KMS-11 (cell line): ENCODE measurements around the gene NRCAM.

Experiments used
- H2AFZ ChIP-seq: fragments of 200-600 bp; sonication (generic); 2 replicates; pipeline ENCODE4 v1.6.1; 2016; ENCODE audit warnings: antibody characterized with exemption, mixed run types, low read depth
- H3K27ac ChIP-seq: fragments of 200-600 bp; sonication (generic); 2 replicates; pipeline ENCODE4 v1.6.1; 2016; ENCODE audit warnings: mild to moderate bottlenecking, mixed run types
- H3K27me3 ChIP-seq: fragments of 200-600 bp; sonication (generic); 2 replicates; pipeline ENCODE4 v1.6.1; 2017; ENCODE audit warnings: mild to moderate bottlenecking, low read depth, mixed run types, moderate library complexity; ENCODE audit not compliant: insufficient read depth
- H3K36me3 ChIP-seq: fragments of 200-600 bp; sonication (generic); 2 replicates; pipeline ENCODE4 v1.6.1; 2017; ENCODE audit warnings: mild to moderate bottlenecking, mixed run types; ENCODE audit not compliant: insufficient read depth
- H3K4me1 ChIP-seq: fragments of 200-600 bp; sonication (generic); 2 replicates; pipeline ENCODE4 v1.6.1; 2016; ENCODE audit warnings: mild to moderate bottlenecking, low read depth, mixed run types; ENCODE audit not compliant: poor library complexity, severe bottlenecking
- H3K4me2 ChIP-seq: fragments of 200-600 bp; sonication (generic); 2 replicates; pipeline ENCODE4 v1.7.0; 2016; ENCODE audit warnings: mild to moderate bottlenecking, mixed run types
- H3K4me3 ChIP-seq: fragments of 200-600 bp; sonication (generic); IDR thresholded peaks from 2 replicates; pipeline ENCODE4 v1.6.1; 2017; ENCODE audit warnings: low read depth, low read length, mixed read lengths; ENCODE audit not compliant: insufficient read depth
- H3K79me2 ChIP-seq: fragments of 200-600 bp; sonication (generic); 2 replicates; pipeline ENCODE4 v1.6.1; 2016; ENCODE audit warnings: low read depth, mixed run types; ENCODE audit not compliant: insufficient read depth
- H3K9ac ChIP-seq: fragments of 200-600 bp; sonication (generic); 2 replicates; pipeline ENCODE4 v1.6.1; 2016; ENCODE audit warnings: mild to moderate bottlenecking, mixed run types
- H4K20me1 ChIP-seq: fragments of 200-600 bp; sonication (generic); 2 replicates; pipeline ENCODE4 v1.6.1; 2016; ENCODE audit warnings: mild to moderate bottlenecking, mixed run types; ENCODE audit not compliant: insufficient read depth
- CTCF ChIP-seq: fragments of 200-600 bp; sonication (generic); conservative IDR thresholded peaks from 2 replicates; pipeline ENCODE4 v1.6.1; 2017; ENCODE audit warnings: low read depth, mild to moderate bottlenecking, antibody characterized with exemption, low read length, moderate library complexity, mixed read lengths

The NRCAM gene

GRCh38 chr7:108404509-108405420, 51.5 kb downstream of the NRCAM start:
- Histone ChIP-seq H3K27ac (no peak overlapping the region), H3K4me2 (no peak overlapping the region), H2AFZ (no peak overlapping the region), H3K4me3 (no peak overlapping the region), H3K36me3 (no peaks in the 10 kb centered on the region), H3K79me2 (no peaks in the 10 kb centered on the region), H3K27me3 (no peaks in the 10 kb centered on the region), H4K20me1 (no peaks in the 10 kb centered on the region), H3K9ac (no peak overlapping the region), H3K4me1 (peaks cover 88% of the 10 kb centered on the region)
- no peak for TF ChIP-seq CTCF

GRCh38 chr7:108403597-108404217, 52.5 kb downstream of the NRCAM start:
- no peaks in the 10 kb centered on the region for H3K27me3 ChIP-seq
- no peaks in the 10 kb centered on the region for H3K79me2 ChIP-seq
- H3K4me1 ChIP-seq, result peaks cover 91% of the 10 kb centered on the region

GRCh38 chr7:108402865-108403264, 53.4 kb downstream of the NRCAM start:
- TF ChIP-seq CTCF, result no peak
- Histone ChIP-seq H3K36me3 (no peaks in the 10 kb centered on the region), H4K20me1 (no peaks in the 10 kb centered on the region), H3K4me3 (no peak overlapping the region), H3K27ac (peak overlapping the region; percentile 43), H2AFZ (peak overlapping the region; percentile 27; the same call in 1 of the 2 replicates), H3K4me1 (peaks cover 83% of the 10 kb centered on the region), H3K9ac (peak overlapping the region; percentile 1; the same call in 1 of the 2 replicates), H3K4me2 (peak overlapping the region; percentile 43), H3K79me2 (no peaks in the 10 kb centered on the region), H3K27me3 (no peaks in the 10 kb centered on the region)

More at GRCh38 chr7:108403597-108404217, 52.5 kb downstream of the NRCAM start:
- Histone ChIP-seq H3K9ac (no peak overlapping the region), H4K20me1 (no peaks in the 10 kb centered on the region), H3K36me3 (no peaks in the 10 kb centered on the region), H3K4me2 (peak overlapping the region; percentile 43; the same call in 1 of the 2 replicates), H3K27ac (peak overlapping the region; percentile 43; the same call in 1 of the 2 replicates), H3K4me3 (no peak overlapping the region), H2AFZ (no peak overlapping the region)
- TF ChIP-seq CTCF, result no peak

GRCh38 chr7:108396080-108396479, 60.2 kb downstream of the NRCAM start:
- Histone ChIP-seq H3K79me2 (no peaks in the 10 kb centered on the region), H2AFZ (no peak overlapping the region), H3K4me3 (no peak overlapping the region), H3K27me3 (no peaks in the 10 kb centered on the region), H4K20me1 (no peaks in the 10 kb centered on the region), H3K4me1 (peaks cover 18% of the 10 kb centered on the region), H3K4me2 (no peak overlapping the region), H3K36me3 (no peaks in the 10 kb centered on the region), H3K9ac (no peak overlapping the region), H3K27ac (no peak overlapping the region)
- TF ChIP-seq CTCF, result no peak
